Neural cell (in vitro differentiated cells): ENCODE data around the gene IL1RAPL2. TPM values are rescaled to one million over a fixed set of nuclear protein-coding genes. Genes with fewer than 3 reads are reported as not detected.

ENCODE experiments used
- H2AFZ ChIP-seq: fragments of 200-600, 300-800 bp; sonication (generic), shearing (Covaris generic); 2 replicates; pipeline ENCODE4 v1.6.0; 2014; ENCODE audit warnings: low read depth, mild to moderate bottlenecking, antibody characterized with exemption, low read length, moderate library complexity
- H3F3A ChIP-seq: fragments of 200-600 bp; shearing (Covaris generic); 2 replicates; pipeline ENCODE4 v1.6.1; 2016; ENCODE audit warnings: mild to moderate bottlenecking, moderate library complexity, mixed read lengths, antibody characterized with exemption, low read length; ENCODE audit not compliant: insufficient read depth, poor library complexity, severe bottlenecking
- H3K27ac ChIP-seq: fragments of 200-600, 300-800 bp; sonication (generic), shearing (Covaris generic); 2 replicates; pipeline ENCODE4 v1.5.1; 2014; ENCODE audit warnings: mild to moderate bottlenecking, low read length, moderate library complexity
- H3K27me3 ChIP-seq: fragments of 300-800, 200-600 bp; sonication (generic), shearing (Covaris generic); 2 replicates; pipeline ENCODE4 v1.6.0; 2014; ENCODE audit warnings: mild to moderate bottlenecking, low read depth, low read length, moderate library complexity; ENCODE audit not compliant: insufficient read depth
- H3K36me3 ChIP-seq: fragments of 300-800, 200-600 bp; sonication (generic), shearing (Covaris generic); 2 replicates; pipeline ENCODE4 v1.5.1; 2014; ENCODE audit warnings: mild to moderate bottlenecking, antibody characterized with exemption, low read length, moderate library complexity; ENCODE audit not compliant: insufficient read depth
- H3K4me2 ChIP-seq: fragments of 300-800, 200-600 bp; sonication (generic), shearing (Covaris generic); 2 replicates; pipeline ENCODE4 v1.6.0; 2014; ENCODE audit warnings: mild to moderate bottlenecking, low read length
- H3K4me3 ChIP-seq: fragments of 300-800, 200-600 bp; sonication (generic), shearing (Covaris generic); 2 replicates; pipeline ENCODE4 v1.5.1; 2014; ENCODE audit warnings: mild to moderate bottlenecking, low read length, moderate library complexity
- H3K79me2 ChIP-seq: fragments of 200-600 bp; shearing (Covaris generic); replicated peaks from 2 replicates; pipeline ENCODE4 v1.6.0; 2014; ENCODE audit warnings: mild to moderate bottlenecking, low read length, moderate library complexity; ENCODE audit not compliant: insufficient read depth
- H3K9ac ChIP-seq: fragments of 300-800, 200-600 bp; sonication (generic), shearing (Covaris generic); 2 replicates; pipeline ENCODE4 v1.6.1; 2016; ENCODE audit warnings: mild to moderate bottlenecking, low read length, mixed read lengths
- H3K9me2 ChIP-seq: fragments of 200-600 bp; shearing (Covaris generic); 2 replicates; pipeline ENCODE4 v1.6.1; 2016; ENCODE audit warnings: mild to moderate bottlenecking, low read length, mixed read lengths; ENCODE audit not compliant: insufficient read depth
- H3K9me3 ChIP-seq: fragments of 200-600, 300-800 bp; sonication (generic), shearing (Covaris generic); 2 replicates; pipeline ENCODE4 v1.6.1; 2016; ENCODE audit warnings: mild to moderate bottlenecking, mixed run types, low read length, moderate library complexity, mixed read lengths
- H4K20me1 ChIP-seq: fragments of 200-600 bp; shearing (Covaris generic); 2 replicates; pipeline ENCODE4 v1.6.1; 2016; ENCODE audit warnings: mild to moderate bottlenecking, mixed run types; ENCODE audit not compliant: insufficient read depth
- CTCF ChIP-seq: fragments of 450-650 bp; IDR thresholded peaks from 2 replicates; pipeline ENCODE4 v1.5.1; 2014; ENCODE audit warnings: antibody characterized with exemption, mild to moderate bottlenecking, moderate library complexity; ENCODE audit not compliant: poor library complexity, severe bottlenecking
- EP300 ChIP-seq: fragments of 450-650 bp; conservative IDR thresholded peaks from 2 replicates; pipeline ENCODE4 v1.6.1; 2014; ENCODE audit warnings: antibody characterized with exemption, mild to moderate bottlenecking, moderate library complexity; ENCODE audit not compliant: poor library complexity, severe bottlenecking
- EZH2 ChIP-seq: fragments of 200-600, 300-800 bp; shearing (Covaris generic), sonication (generic); IDR thresholded peaks from 2 replicates; pipeline ENCODE4 v1.6.1; 2014; ENCODE audit warnings: antibody characterized with exemption, low read length, borderline replicate concordance, mild to moderate bottlenecking; ENCODE audit not compliant: insufficient read depth, poor library complexity, severe bottlenecking
- MXI1 ChIP-seq: fragments of 450-650 bp; conservative IDR thresholded peaks from 2 replicates; pipeline ENCODE4 v1.6.1; 2014; ENCODE audit warnings: antibody characterized with exemption, mild to moderate bottlenecking; ENCODE audit not compliant: poor library complexity, severe bottlenecking
- POLR2AphosphoS5 ChIP-seq: IDR thresholded peaks from 2 replicates; pipeline ENCODE4 v1.6.1; 2012
- RAD21 ChIP-seq: fragments of 450-650 bp; conservative IDR thresholded peaks from 2 replicates; pipeline ENCODE4 v1.6.1; 2014; ENCODE audit warnings: antibody characterized with exemption, mild to moderate bottlenecking, moderate library complexity
- REST ChIP-seq: IDR thresholded peaks from 2 replicates; pipeline ENCODE4 v1.6.1; 2012; ENCODE audit warnings: borderline replicate concordance
- polyA plus RNA-seq: library from polyadenylated mRNA; depleted of rRNA; stranded (reverse); fragments of >200 nt; gene quantifications from 2 replicates; pipeline ENCODE4 v1.2.3, GENCODE V29; 2014

Gene IL1RAPL2
- polyA plus RNA-seq, 1 donor from 2014 or later: not detected

GRCh38 chrX:105527759-105528158 lies 961.8 kb downstream of the IL1RAPL2 start:
- H3K9ac ChIP-seq: no peak overlapping the region
- H3K27ac ChIP-seq: no peak overlapping the region
- no peaks in the 10 kb centered on the region for H4K20me1 ChIP-seq
- no peaks in the 10 kb centered on the region for H3K79me2 ChIP-seq
- no peak overlapping the region for H3K4me2 ChIP-seq
- TF ChIP-seq POLR2AphosphoS5 (no peak), EZH2 (no peak), CTCF (no peak), REST (no peak), EP300 (no peak), RAD21 (no peak)
- H2AFZ ChIP-seq: no peak overlapping the region
- H3K9me2 ChIP-seq: no peaks in the 10 kb centered on the region
- no peaks in the 10 kb centered on the region for H3F3A ChIP-seq
- H3K27me3 ChIP-seq: no peaks in the 10 kb centered on the region
- H3K36me3 ChIP-seq: no peaks in the 10 kb centered on the region
- H3K9me3 ChIP-seq: no peaks in the 10 kb centered on the region
- no peak overlapping the region for H3K4me3 ChIP-seq

- TF ChIP-seq RAD21: no peak
- TF ChIP-seq EP300: no peak
- no peak for TF ChIP-seq CTCF
- no peak for TF ChIP-seq REST
- no peak for TF ChIP-seq MXI1
- no peak for TF ChIP-seq EZH2
- no peaks in the 10 kb centered on the region for H3K9me2 ChIP-seq
- H3K4me3 ChIP-seq: no peak overlapping the region
- no peaks in the 10 kb centered on the region for H3K79me2 ChIP-seq
- no peaks in the 10 kb centered on the region for H4K20me1 ChIP-seq
- no peak overlapping the region for H3K27ac ChIP-seq
- H3K9me3 ChIP-seq: no peaks in the 10 kb centered on the region
- H3K36me3 ChIP-seq: no peaks in the 10 kb centered on the region
- H3K4me2 ChIP-seq: no peak overlapping the region
- H2AFZ ChIP-seq: no peak overlapping the region
- H3F3A ChIP-seq: no peaks in the 10 kb centered on the region
- H3K9ac ChIP-seq: no peak overlapping the region
- no peaks in the 10 kb centered on the region for H3K27me3 ChIP-seq
Observed at GRCh38 chrX:105533951-105534350, 968.0 kb downstream of the IL1RAPL2 start.
